ENCODE results near the gene AANAT.

GRCh38 chr17:76437467-76438402 is 29.7 kb upstream of the AANAT start:
- no peak for TF ChIP-seq POLR2A (IDR thresholded peaks at IDR 0.05; ENCODE audit: borderline replicate concordance, extremely low read depth, insufficient read depth, insufficient read length)
- no peak for TF ChIP-seq CTCF (IDR thresholded peaks at IDR 0.05 in 2 of 3, conservative IDR thresholded peaks at IDR 0.05 in 1 of 3; ENCODE audit: borderline replicate concordance in 1 of 3, insufficient read depth in 1 of 3, low read depth in 2 of 3, low read length in 2 of 3)
- no peak for TF ChIP-seq SIN3A (IDR thresholded peaks at IDR 0.05; ENCODE audit: low read depth)
- TF ChIP-seq YY1 (IDR thresholded peaks at IDR 0.05; ENCODE audit: extremely low read depth, insufficient replicate concordance, low read depth, low read length): no peak
- no peak for TF ChIP-seq EZH2phosphoT487 (IDR thresholded peaks at IDR 0.05; ENCODE audit: borderline replicate concordance)
- TF ChIP-seq SP1 (IDR thresholded peaks at IDR 0.05; ENCODE audit: low read depth): no peak
- no peak for TF ChIP-seq REST (IDR thresholded peaks at IDR 0.05; ENCODE audit: low read depth)
- TF ChIP-seq, protein P1, sequence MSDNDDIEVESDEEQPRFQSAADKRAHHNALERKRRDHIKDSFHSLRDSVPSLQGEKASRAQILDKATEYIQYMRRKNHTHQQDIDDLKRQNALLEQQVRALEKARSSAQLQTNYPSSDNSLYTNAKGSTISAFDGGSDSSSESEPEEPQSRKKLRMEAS (IDR thresholded peaks at IDR 0.05): no peak
- no peak for TF ChIP-seq SRF (IDR thresholded peaks at IDR 0.05; ENCODE audit: low read depth)
- TF ChIP-seq FOSL1 (IDR thresholded peaks at IDR 0.05; ENCODE audit: low read depth): no peak
